ENCODE data around the gene RGS9.
A peak's percentile ranks its signal among the peaks of the same experiment; 100 is the strongest.

Gene RGS9

GRCh38 chr17:65123757-65124675 lies 13.2 kb upstream of the RGS9 start:
- DNase-seq (ENCODE audit: low read depth) = no peak
- no peak overlapping the region for H3K4me3 ChIP-seq (ENCODE audit: low read length)
- TF ChIP-seq CTCF (IDR thresholded peaks at IDR 0.05; ENCODE audit: insufficient read depth, low read depth, low read length, missing control alignments) = no peak

GRCh38 chr17:65130832-65131231 lies 6.3 kb upstream of the RGS9 start:
- TF ChIP-seq CTCF (IDR thresholded peaks at IDR 0.05; ENCODE audit: insufficient read depth, low read depth, low read length, missing control alignments) = no peak
- no peak overlapping the region for H3K4me3 ChIP-seq (ENCODE audit: low read length)
- DNase-seq (ENCODE audit: low read depth) = no peak

- no peak overlapping the region for H3K4me3 ChIP-seq (ENCODE audit: low read length)
- TF ChIP-seq CTCF (IDR thresholded peaks at IDR 0.05; ENCODE audit: insufficient read depth, low read depth, low read length, missing control alignments) = no peak
- no peak for DNase-seq (ENCODE audit: low read depth)
These were observed 5.9 kb upstream of the RGS9 start for GRCh38 chr17:65131240-65131639.

- peak; percentile 64 for DNase-seq (ENCODE audit: low read depth)
- H3K4me3 ChIP-seq (ENCODE audit: low read length) = no peak overlapping the region
- TF ChIP-seq CTCF (IDR thresholded peaks at IDR 0.05; ENCODE audit: insufficient read depth, low read depth, low read length, missing control alignments) = no peak
These were observed 5.2 kb upstream of the RGS9 start for GRCh38 chr17:65131946-65132345.

DNA sequence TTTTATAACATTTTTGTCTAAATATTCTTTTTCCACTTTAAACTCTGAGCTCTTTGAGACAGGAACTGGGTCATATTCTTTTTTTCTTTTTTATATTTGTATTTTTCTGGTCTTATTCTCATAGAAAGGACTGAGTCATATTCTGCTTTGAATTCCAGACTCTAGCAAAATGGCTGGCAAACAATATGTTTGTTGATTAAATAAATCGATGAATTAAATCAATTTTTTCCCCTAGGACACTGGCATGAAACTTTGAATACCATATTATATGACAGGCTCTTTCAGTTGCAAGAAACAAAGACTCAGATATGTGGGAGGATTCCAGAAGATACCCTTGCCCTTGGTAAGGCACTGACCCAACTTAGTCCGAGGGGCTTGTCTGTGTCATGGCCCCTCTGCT lies 3.1 kb upstream of the RGS9 start:
- no peak overlapping the region for H3K4me3 ChIP-seq (ENCODE audit: low read length)
- DNase-seq (ENCODE audit: low read depth) = no peak
- no peak for TF ChIP-seq CTCF (IDR thresholded peaks at IDR 0.05; ENCODE audit: insufficient read depth, low read depth, low read length, missing control alignments)

GRCh38 chr17:65139101-65139764 lies 2.1 kb downstream of the RGS9 start:
- no peak overlapping the region for H3K4me3 ChIP-seq (ENCODE audit: low read length)
- no peak for DNase-seq (ENCODE audit: low read depth)
- TF ChIP-seq CTCF (IDR thresholded peaks at IDR 0.05; ENCODE audit: insufficient read depth, low read depth, low read length, missing control alignments) = no peak
